Measurements from ENCODE around the gene KAT2A. TPM values are rescaled to one million over a fixed set of nuclear protein-coding genes. Genes with fewer than 3 reads are reported as not detected.
A peak's percentile ranks its signal among the peaks of the same experiment; 100 is the strongest.

Gene KAT2A
- total and polyA plus RNA-seq, 9 of the 15 experiments (the other 6 are each of a cell fraction or from before 2014, with no cell fraction given) = 1.5 to 80.4 (median 31.9) TPM

DNA sequence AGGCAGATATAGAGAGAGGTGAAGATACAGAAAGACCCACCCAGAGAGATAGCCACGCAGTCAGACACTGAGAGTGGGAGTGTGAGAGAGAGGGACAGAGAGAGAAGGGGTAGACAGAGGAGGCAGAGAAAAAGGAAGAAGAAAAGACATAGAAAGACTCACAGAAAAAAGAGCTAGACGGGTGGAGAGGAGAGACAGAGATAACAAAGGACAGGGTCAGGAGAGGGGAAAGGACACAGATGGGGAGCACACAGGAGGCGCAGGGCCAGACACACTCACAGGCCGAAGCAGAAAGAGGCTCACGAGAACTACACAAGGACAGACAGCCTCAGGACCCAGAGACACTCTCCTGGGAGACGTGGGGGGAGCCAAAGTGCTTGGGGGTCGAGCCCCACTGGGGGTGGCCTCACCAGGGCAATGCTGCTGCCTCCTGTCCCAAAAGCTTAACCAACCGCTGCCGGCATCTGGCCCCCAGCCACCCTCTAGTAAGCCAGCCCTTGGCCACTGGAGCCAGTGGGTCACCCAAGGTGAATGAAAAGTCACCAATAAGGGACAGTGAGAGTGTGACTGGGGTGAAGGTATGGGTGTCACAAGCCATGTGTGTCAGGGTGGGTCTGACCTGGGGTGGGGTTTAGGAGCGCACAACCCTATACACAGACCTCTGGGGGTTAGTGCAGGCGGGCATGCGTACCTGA is 26.6 kb downstream of the KAT2A start (continued):
- TF ChIP-seq, protein P1, sequence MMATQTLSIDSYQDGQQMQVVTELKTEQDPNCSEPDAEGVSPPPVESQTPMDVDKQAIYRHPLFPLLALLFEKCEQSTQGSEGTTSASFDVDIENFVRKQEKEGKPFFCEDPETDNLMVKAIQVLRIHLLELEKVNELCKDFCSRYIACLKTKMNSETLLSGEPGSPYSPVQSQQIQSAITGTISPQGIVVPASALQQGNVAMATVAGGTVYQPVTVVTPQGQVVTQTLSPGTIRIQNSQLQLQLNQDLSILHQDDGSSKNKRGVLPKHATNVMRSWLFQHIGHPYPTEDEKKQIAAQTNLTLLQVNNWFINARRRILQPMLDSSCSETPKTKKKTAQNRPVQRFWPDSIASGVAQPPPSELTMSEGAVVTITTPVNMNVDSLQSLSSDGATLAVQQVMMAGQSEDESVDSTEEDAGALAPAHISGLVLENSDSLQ (IDR thresholded peaks at IDR 0.05) = peak; percentile 57; the same call in 1 of the 2 replicates
- 0 out of 2 replicates have a peak, but pooled peaks have one; percentile 8 for TF ChIP-seq OTX1 (CRISPR knock-in tag; IDR thresholded peaks at IDR 0.05)
- 0 out of 2 replicates have a peak, but pooled peaks have one; percentile 12 for TF ChIP-seq EGR1 (conservative IDR thresholded peaks at IDR 0.05)
- 0 out of 2 replicates have a peak, but pooled peaks have one; percentile 22 for TF ChIP-seq ARID1B (IDR thresholded peaks at IDR 0.05)
- no peak for TF ChIP-seq MBD2 (IDR thresholded peaks at IDR 0.05; ENCODE audit: borderline replicate concordance, low read depth)
- TF ChIP-seq TFE3 (CRISPR knock-in tag; IDR thresholded peaks at IDR 0.05) = no peak
- TF ChIP-seq EHMT2 (IDR thresholded peaks at IDR 0.05) = no peak
- no peak for TF ChIP-seq FOSL1 (tag; conservative IDR thresholded peaks at IDR 0.05)

- Histone ChIP-seq H3K27ac (ENCODE audit: extremely low read depth, low read depth, low read length) (no peak overlapping the region), H3K9me1 (ENCODE audit: control insufficient read depth, insufficient read depth, low read length) (no peaks in the 10 kb centered on the region), H3K4me3 (no peak overlapping the region), H3K9me3 (replicated peaks; ENCODE audit: control insufficient read depth, insufficient read depth, low read depth, low read length) (no peaks in the 10 kb centered on the region), H3K4me2 (ENCODE audit: insufficient read depth, low read length) (no peak overlapping the region), H3K4me1 (replicated peaks in 1 of 2; ENCODE audit: control insufficient read depth in 2 of 2, insufficient read depth in 2 of 2, low read length in 2 of 2) (peaks cover 21 to 35% of the 10 kb centered on the region in 2 experiments), H3K9ac (ENCODE audit: insufficient read depth in 1 of 2, low read depth in 2 of 2, low read length in 2 of 2) (no peak overlapping the region), H2AFZ (ENCODE audit: low read depth, low read length) (no peak overlapping the region), H3K27me3 (ENCODE audit: control insufficient read depth in 2 of 2, insufficient read depth in 2 of 2, low read length in 2 of 2) (peaks cover 0 to 19% of the 10 kb centered on the region in 2 experiments; a peak in 2 of 5 replicates), H3K79me2 (ENCODE audit: control insufficient read depth, insufficient read depth, low read length) (no peaks in the 10 kb centered on the region), H4K20me1 (replicated peaks; ENCODE audit: control insufficient read depth, insufficient read depth, low read length) (no peaks in the 10 kb centered on the region; the same call in 1 of the 2 replicates), H3K36me3 (ENCODE audit: control insufficient read depth, insufficient read depth, low read length) (no peaks in the 10 kb centered on the region)
- DNase-seq (ENCODE audit: extremely low read depth in 1 of 4, low spot score in 3 of 4) (no peak), ATAC-seq (no peak), FAIRE-seq (no peak)
- in situ Hi-C loops (cut with MboI) = no loop called here
- POLR2A ChIA-PET = interaction anchor here (0.5 to 1.7 kb wide), 2 partner anchors 11 to 224 kb away, joined by 4 to 5 read pairs; no protein-coding TSS in a partner anchor
- intact Hi-C loops (cut with micrococcal nuclease) = no loop called here
- CTCF ChIA-PET (ENCODE audit: low intra/inter-chr PET ratio) = no interaction called here
- 71% methylated on average over 5 of the region's 6 CpGs for whole genome bisulfite sequencing (ENCODE audit: insufficient coverage, low coverage, missing lambda C conversion rate)
- no TSS peak for BruUV-seq (replicated peaks)
- TF ChIP-seq, protein P2, sequence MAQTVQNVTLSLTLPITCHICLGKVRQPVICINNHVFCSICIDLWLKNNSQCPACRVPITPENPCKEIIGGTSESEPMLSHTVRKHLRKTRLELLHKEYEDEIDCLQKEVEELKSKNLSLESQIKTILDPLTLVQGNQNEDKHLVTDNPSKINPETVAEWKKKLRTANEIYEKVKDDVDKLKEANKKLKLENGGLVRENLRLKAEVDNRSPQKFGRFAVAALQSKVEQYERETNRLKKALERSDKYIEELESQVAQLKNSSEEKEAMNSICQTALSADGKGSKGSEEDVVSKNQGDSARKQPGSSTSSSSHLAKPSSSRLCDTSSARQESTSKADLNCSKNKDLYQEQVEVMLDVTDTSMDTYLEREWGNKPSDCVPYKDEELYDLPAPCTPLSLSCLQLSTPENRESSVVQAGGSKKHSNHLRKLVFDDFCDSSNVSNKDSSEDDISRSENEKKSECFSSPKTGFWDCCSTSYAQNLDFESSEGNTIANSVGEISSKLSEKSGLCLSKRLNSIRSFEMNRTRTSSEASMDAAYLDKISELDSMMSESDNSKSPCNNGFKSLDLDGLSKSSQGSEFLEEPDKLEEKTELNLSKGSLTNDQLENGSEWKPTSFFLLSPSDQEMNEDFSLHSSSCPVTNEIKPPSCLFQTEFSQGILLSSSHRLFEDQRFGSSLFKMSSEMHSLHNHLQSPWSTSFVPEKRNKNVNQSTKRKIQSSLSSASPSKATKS (CRISPR knock-in tag; IDR thresholded peaks at IDR 0.05) = no peak
- TF ChIP-seq ZNF449 (CRISPR knock-in tag; IDR thresholded peaks at IDR 0.05) = no peak
- no peak for TF ChIP-seq ARID1B (IDR thresholded peaks at IDR 0.05)
- no peak for TF ChIP-seq ATF1 (CRISPR knock-in tag; IDR thresholded peaks at IDR 0.05)
- no peak for TF ChIP-seq ATF1 (tag; IDR thresholded peaks at IDR 0.05)
- TF ChIP-seq SP2 (IDR thresholded peaks at IDR 0.05; ENCODE audit: extremely low read depth, low read depth, low read length, poor library complexity, severe bottlenecking) = no peak
- no peak for TF ChIP-seq POLR2A (conservative IDR thresholded peaks at IDR 0.05)
- TF ChIP-seq ZBTB7A (IDR thresholded peaks at IDR 0.05; ENCODE audit: borderline replicate concordance, control insufficient read depth, low read depth, low read length) = no peak
- no peak for TF ChIP-seq CEBPB (tag; IDR thresholded peaks at IDR 0.05)
Observed at GRCh38 chr17:42092939-42093338, 28.2 kb downstream of the KAT2A start.
